Esophagus squamous epithelium (tissue), 4 donors: Measurements from ENCODE around the gene FEM1B.

ENCODE experiments used
- POLR2A ChIP-seq, 4 donors: fragments of 450-650 bp; IDR thresholded peaks; one replicate each; pipeline ENCODE4 v1.6.1; 2017; ENCODE audit warnings: antibody characterized with exemption in 4 of 4, mild to moderate bottlenecking in 4 of 4, moderate library complexity in 3 of 4
- TF ChIP-seq, protein P1 (sequence below), 6 experiments: fragments of 450-650 bp in 4 of 6; fragments of 200-600 bp in 2 of 6; sonication (generic) in 2 of 6; IDR thresholded peaks; one replicate each; pipeline ENCODE4 v1.5.1; 2016 to 2019; ENCODE audit warnings: antibody characterized with exemption in 6 of 6, mild to moderate bottlenecking in 4 of 6, moderate library complexity in 4 of 6

DNA sequence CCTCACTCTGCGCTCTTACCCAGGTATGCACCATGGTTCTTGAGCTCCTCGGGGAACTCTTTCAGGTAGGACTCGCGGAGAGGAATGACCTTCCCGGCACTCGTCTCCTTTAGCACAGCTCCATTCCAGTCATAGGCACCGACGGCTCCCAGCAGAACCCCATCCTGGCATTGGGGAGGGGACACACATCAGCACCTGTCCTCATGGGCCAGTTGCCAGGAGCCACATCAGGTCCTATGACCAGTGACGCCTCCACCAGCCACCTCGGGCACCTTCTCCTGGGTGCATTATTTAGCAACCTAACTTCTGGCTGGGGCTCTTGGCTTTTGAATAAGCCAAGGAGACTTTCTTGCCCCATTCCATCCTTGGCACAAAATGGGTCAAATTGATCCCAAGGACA, 61.9 kb downstream of the FEM1B start:
- TF ChIP-seq, protein P1, sequence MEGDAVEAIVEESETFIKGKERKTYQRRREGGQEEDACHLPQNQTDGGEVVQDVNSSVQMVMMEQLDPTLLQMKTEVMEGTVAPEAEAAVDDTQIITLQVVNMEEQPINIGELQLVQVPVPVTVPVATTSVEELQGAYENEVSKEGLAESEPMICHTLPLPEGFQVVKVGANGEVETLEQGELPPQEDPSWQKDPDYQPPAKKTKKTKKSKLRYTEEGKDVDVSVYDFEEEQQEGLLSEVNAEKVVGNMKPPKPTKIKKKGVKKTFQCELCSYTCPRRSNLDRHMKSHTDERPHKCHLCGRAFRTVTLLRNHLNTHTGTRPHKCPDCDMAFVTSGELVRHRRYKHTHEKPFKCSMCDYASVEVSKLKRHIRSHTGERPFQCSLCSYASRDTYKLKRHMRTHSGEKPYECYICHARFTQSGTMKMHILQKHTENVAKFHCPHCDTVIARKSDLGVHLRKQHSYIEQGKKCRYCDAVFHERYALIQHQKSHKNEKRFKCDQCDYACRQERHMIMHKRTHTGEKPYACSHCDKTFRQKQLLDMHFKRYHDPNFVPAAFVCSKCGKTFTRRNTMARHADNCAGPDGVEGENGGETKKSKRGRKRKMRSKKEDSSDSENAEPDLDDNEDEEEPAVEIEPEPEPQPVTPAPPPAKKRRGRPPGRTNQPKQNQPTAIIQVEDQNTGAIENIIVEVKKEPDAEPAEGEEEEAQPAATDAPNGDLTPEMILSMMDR (IDR thresholded peaks at IDR 0.05): no peak
- TF ChIP-seq POLR2A (IDR thresholded peaks at IDR 0.05): no peak
